Dermis blood vessel endothelial cell (primary cell): ENCODE data around the gene TMEM39B. TPM values are rescaled to one million over a fixed set of nuclear protein-coding genes. Genes with fewer than 3 reads are reported as not detected.

Source experiments
- total RNA-seq: library from RNA; depleted of rRNA; stranded (reverse); fragments of >200 nt; gene quantifications from 2 replicates; pipeline ENCODE4 v1.2.3, GENCODE V29; 2014

Gene TMEM39B
- total RNA-seq, 1 donor from 2014 or later: 9.9 TPM

Other genes starting within 250 kb of the TMEM39B start
- gene PTP4A2, start 134.6 kb upstream of the TMEM39B start, total RNA-seq: 199 and 243 TPM in 2 replicates
- 60.9 and 143 TPM in 2 replicates for gene KHDRBS1, start 59.1 kb upstream of the TMEM39B start, total RNA-seq
- 34.4 and 50.3 TPM in 2 replicates for gene KPNA6, start 35.1 kb downstream of the TMEM39B start, total RNA-seq
- gene TXLNA, start 106.7 kb downstream of the TMEM39B start, total RNA-seq: 83.7 and 93.6 TPM in 2 replicates
- 10.8 and 16.8 TPM in 2 replicates for gene CCDC28B, start 127.7 kb downstream of the TMEM39B start, total RNA-seq
- gene IQCC, start 132.7 kb downstream of the TMEM39B start, total RNA-seq: 1.0 and 1.2 TPM in 2 replicates
- not detected in 2 replicates for gene DCDC2B, start 136.2 kb downstream of the TMEM39B start, total RNA-seq
- gene TMEM234, start 149.4 kb downstream of the TMEM39B start, total RNA-seq: 9.2 and 12.3 TPM in 2 replicates
- 339 and 353 TPM in 2 replicates for gene EIF3I, start 149.5 kb downstream of the TMEM39B start, total RNA-seq
- 2.4 and 30.8 TPM in 2 replicates for gene FAM167B, start 174.3 kb downstream of the TMEM39B start, total RNA-seq
- gene LCK, start 178.3 kb downstream of the TMEM39B start, total RNA-seq: 0.09 and 0.17 TPM in 2 replicates
- 176 and 202 TPM in 2 replicates for gene HDAC1, start 219.1 kb downstream of the TMEM39B start, total RNA-seq